ENCODE results near the gene THADA.

DNA sequence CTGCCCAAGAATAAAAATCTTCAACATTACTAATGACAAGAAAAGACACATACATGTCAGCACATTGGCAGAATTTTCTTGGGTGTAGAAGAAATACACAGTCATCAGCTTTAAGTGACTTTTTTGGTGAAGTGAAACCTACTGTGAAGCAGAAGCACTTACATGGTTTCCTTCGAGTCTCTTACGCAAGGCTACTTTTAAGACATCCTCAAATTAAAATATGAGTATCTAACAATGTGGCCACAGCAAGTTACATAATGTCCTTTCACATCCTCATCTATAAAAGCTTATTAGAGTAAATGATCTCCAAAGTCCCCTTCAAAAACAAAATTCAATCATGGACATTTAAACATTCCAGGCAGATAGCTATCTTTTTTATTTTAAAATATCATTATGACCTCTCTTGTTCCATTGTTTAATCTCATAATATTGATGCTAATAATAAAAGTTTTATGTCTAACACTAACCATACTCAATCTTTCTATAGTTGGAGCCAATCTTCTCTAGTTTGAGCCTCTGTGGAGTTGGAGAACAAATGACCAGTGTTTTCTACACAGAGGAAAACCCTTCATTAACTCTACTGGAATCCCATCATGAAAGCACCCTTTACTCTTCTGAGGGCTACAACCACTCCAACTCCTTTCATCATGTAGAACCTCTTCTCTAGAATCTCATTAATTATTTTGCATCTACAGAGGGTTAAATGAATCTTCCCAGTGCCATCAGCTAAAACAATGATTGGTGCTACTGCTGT, 187.3 kb downstream of the THADA start:
- TF ChIP-seq, protein P1, sequence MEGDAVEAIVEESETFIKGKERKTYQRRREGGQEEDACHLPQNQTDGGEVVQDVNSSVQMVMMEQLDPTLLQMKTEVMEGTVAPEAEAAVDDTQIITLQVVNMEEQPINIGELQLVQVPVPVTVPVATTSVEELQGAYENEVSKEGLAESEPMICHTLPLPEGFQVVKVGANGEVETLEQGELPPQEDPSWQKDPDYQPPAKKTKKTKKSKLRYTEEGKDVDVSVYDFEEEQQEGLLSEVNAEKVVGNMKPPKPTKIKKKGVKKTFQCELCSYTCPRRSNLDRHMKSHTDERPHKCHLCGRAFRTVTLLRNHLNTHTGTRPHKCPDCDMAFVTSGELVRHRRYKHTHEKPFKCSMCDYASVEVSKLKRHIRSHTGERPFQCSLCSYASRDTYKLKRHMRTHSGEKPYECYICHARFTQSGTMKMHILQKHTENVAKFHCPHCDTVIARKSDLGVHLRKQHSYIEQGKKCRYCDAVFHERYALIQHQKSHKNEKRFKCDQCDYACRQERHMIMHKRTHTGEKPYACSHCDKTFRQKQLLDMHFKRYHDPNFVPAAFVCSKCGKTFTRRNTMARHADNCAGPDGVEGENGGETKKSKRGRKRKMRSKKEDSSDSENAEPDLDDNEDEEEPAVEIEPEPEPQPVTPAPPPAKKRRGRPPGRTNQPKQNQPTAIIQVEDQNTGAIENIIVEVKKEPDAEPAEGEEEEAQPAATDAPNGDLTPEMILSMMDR (conservative IDR thresholded peaks at IDR 0.05; ENCODE audit: low read length) = no peak
- TF ChIP-seq EZH2phosphoT487 (IDR thresholded peaks at IDR 0.05; ENCODE audit: borderline replicate concordance, low read depth, low read length) = no peak

Measured in OCI-LY7 (cell line).